GM19043 (cell line): ENCODE data around the gene GRIFIN.

Experiments
- ATAC-seq: cut with Tn5 transposase; IDR thresholded peaks from one replicate; pipeline ENCODE4 v1.9.1; 2021; ENCODE audit warnings: low read depth; ENCODE audit not compliant: unreplicated experiment

The GRIFIN gene

DNA sequence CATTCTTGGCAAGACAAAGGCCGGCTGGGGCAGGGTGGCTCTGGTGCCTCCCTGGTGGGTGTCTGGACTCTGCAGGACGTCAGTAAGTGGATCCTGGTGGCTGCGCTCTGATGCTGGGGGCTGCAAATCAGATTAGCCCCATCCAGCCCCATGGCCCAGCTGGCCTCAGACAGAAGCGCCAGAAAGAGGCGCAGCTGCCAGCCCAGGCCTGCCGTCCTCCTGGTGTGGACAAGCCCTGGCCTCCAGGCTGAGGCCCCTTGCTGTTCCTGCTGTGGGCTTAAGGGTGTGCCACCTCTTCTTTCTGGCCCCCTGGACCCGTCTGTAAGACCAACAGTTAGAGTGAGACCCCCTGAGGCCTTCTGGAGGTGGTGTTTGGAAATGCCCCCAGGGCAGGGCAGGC lies 37.5 kb upstream of the GRIFIN start:
- no peak for ATAC-seq

DNA sequence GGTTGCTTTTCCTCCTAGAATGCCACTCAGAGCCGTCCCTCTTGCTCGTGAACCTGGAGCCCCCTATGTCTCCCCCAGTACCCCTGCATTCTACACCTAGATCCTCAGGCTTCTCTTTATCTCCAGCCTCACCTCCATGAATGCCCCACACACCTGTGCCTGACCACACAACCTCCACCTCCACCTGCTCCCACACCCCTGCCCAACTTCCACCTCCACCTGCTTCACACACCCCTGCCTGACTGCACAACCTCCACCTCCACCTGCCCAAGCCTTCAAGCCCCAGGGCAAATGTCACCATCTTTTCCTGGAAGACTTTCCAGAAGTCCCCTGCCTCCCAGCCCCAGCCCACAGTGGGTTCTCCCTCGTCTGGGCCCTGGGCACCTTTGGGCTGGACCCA lies 36.5 kb upstream of the GRIFIN start:
- ATAC-seq = no peak

DNA sequence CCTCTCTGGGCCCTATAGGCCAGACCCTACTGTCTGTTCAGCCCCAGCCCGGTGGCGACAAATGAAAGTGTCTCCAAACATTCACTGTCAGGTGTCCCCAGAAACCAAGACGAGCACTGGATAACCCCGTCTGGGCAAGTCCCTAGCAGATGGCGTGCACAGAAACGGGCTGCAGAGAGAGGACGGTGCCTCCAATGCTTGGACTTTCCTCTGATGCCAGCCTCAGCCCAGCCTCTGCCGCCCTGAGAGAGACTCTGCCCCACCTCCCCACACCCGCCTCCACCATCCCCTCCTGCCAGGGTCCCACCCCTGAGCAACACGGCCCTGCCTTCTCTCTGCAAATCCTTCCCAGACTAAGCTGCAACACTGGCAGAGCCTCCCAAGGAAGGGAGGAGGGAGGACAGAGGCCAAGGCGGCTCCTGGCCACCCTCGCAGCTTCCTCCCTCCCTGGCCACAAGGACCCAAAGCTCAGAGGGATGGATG lies 36.0 kb upstream of the GRIFIN start:
- no peak for ATAC-seq

DNA sequence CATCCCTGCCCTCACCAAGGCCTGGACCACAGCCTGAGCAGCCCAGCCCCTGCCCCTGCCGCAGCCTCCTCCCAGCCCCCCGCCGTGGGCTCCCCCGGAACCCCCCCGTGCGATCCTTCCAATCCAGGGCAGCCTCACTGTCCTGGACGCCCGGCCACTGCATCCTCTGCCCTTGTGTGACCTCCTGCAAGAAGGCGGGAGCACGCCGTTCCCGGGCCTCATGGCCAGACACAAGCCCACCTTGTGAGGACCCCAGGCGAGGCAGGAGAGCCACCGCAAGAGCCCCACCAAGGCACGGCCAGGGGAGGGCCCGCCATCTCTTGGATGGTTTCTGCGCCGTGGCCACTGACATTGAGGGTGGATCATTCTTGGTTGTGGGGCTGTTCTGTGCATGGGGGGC lies 35.6 kb upstream of the GRIFIN start:
- ATAC-seq = no peak

DNA sequence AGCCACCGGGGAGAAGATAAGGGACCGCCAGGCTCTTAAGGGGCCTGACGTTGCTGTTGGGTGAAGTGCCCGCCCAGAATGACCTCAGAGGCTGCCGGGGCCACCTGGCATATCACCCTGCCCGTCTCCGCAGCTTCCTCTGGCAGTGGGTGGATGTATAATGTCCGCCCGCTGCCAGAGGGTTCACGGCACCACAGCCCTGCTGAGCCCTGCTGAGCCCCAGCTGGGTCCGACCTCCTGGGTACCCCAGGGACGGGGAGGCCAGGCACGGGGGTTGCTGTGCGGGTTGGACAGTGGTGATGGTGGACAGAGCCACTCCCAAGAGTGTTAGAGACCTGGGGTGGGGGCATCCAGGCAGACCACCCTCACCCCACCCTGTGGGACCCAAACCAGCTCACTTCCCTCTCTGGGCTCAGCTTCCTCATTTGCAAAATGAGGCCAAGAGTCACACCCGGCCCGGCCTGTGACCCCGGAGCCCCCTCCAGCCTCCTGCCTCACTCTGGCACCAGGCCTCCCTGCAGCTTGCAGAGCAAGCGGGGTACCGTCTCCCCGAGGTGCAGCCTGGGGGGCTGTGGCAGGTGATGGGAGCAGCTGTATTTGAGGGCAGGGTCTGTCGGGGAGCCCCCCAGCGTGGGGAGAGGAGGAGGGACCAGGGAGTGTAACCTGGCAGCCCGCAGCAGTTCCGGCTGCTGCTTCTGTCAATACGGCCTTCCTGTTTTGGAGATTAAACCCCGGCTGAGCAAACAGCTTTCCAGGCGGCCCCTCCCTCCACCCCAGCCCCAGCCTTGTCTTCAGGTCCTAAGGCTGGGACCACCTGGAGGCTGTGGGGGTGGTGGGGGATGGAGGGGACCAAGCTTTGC lies 34.9 kb upstream of the GRIFIN start:
- ATAC-seq = no peak

DNA sequence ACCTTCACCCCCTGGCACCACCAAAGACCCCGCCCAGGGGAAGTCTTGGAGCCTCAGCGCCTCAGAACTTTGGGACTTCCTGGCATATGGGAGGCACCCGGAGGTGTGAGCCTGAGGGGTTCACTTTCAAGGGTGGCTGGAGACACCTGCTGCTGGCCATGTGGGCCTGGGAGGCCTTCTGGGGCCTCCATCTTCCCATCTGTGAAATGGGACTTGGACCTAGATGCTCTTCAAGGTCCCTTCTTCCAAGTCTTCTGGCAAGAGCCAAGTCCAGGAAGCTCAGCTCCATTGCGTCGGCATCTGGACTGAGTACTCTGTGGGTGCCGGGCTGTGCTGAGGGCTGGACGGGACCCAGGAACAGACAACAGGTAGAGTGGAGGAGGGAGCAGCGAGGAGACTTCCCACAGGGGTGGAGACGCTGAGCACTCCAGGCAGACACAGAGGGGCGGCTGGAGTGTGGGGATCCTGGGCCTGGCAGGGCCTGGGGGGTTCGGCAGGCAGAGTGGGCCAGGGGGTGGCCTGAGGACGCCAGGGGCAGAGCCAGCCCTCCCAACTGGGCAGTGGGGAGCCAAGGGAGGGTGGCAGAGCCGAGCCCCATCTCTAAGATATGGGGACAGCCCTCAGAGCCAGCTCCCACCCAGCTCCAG lies 34.1 kb upstream of the GRIFIN start:
- no peak for ATAC-seq

DNA sequence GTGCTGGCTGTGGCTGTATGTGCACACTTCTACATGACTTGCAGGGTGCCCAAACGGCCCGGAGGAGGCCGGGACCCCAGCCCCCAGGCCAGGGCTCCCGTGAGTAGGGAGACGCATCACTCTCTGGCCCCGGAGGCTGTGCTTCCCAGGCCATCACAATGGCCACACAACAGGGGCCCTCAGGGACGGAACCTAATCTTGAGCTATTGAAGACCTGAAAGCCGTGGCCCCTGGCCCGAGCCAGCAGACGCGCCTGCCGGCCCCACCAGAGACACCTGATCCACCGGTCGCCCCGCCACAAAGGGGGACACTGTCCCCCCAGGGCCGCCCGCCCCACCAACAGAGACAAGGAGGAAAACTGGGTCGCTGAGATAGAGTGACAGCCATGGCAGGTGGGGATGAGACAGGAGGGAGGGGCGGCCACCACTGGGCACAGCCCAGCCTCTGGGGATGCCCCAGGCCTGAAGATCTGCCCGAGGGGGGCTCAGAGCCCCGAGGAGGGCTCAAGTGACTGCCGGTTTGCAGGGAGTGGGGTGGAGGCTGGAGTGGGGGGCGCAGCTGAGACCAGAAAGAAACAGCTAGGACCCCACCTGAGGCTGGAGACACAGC lies 33.2 kb upstream of the GRIFIN start:
- ATAC-seq = no peak

DNA sequence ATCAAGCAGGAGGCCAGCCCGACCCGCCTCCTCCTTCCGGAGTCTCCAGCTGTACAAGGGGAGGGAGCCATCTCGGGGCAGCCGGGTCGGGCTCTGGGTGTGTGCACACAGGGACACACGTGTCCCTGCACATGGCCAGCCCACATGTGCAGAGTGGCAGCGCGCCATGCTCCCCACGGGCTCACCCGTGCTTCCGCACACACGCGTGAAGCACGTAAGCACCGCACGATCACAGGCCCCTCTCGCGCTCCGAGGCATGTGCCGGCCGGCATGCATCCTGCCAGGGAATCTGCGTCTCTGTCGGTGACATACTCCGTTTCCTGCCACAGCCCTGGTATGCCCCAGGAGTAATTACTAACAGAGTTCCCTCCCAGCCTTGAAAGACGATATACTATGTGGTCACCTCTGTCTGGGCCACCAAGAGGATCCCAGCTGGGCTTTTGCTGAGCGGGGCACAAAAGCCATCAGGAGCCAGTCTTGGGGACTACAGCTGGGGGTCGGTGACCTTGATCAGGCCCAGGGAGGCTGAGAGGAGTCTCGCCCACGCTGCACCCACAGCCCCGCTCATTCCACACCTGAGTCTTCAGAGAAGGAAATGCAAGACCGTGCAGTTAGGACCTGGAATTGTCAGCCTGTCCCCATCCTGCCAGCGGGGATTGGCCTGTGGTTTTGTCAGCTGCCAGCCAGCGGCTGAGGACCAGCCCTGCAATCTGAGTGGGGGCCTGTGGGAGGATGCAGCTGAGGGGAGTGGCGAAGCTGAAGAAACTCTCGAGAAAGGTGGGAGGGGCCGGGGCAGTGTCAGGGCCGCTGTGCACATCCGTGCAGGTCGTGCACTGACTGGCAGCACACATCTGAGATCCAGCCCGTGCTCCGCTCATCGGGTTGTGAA lies 32.4 kb upstream of the GRIFIN start:
- ATAC-seq = no peak

DNA sequence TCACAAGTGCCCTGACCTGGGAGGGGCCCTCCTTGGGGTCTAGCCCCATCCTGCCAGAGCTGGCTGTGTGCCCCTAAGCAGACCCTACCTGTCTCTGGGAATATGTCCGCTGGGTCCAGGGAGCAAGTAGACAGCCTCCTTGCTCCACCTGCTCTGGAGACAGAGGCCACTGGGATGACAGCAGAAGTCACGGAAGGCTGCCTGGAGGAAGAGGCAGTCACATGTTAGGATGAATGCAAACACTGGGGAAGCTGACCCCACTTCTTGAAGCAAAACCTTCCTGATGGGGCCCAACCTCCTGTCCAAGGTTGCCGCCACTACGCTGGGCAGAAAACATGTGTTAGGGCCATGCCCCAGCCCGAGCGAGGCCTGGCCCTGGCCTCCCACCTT lies 31.7 kb upstream of the GRIFIN start:
- ATAC-seq = no peak

DNA sequence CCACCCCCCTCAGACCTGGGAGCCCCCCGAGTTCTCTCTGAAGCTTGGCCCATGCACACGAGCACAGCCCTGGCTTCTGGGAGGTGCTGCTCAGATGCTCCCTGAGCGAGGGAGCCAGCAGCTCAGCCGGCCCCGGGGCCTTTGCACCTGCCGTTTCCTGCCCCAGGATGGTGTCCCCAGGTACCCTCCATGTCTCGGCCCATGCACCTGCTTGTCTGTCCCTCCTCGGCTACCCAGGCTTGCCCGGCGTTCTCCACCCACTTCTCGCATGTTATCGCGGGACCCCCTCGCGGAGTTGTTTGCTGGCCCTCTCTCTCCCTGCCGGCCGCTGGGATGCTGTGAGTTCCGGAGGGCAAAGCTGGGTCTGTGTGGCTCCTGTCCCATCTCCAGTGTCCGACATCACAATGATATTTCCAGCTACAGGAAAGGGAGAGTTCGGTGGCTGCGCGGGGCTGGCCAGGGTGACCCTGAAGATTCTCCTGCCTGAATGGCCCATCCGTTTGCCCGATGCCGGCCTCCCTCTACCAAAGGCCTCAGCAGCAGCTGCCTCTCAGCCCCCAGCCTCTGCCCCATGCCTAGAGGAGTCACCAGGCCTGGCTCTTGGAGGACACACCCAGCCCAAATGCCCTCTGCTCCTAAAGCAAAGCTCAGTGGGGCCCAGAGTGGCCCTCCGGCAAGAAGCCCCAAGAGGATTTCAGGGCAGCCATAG lies 31.2 kb upstream of the GRIFIN start:
- no peak for ATAC-seq

DNA sequence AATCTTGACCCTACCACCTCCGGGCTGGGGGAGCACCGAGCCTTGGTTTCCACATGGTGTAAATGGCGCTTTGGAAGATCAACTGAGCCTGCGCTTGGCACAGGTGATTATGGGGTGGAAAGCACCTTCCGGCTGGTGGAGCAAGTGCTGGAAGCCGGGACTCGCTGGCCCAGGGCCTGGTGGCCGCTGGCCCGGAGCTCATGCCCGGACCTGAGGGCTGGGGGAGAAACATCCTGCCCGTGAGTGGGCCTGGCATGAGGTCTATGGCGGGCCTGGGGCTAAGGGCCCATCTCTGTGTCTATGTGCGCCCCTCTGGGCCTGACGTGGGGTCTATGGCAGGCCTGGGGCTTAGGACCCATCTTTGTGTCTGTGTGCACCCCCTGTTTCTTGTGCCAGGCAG lies 29.2 kb upstream of the GRIFIN start:
- ATAC-seq = no peak

DNA sequence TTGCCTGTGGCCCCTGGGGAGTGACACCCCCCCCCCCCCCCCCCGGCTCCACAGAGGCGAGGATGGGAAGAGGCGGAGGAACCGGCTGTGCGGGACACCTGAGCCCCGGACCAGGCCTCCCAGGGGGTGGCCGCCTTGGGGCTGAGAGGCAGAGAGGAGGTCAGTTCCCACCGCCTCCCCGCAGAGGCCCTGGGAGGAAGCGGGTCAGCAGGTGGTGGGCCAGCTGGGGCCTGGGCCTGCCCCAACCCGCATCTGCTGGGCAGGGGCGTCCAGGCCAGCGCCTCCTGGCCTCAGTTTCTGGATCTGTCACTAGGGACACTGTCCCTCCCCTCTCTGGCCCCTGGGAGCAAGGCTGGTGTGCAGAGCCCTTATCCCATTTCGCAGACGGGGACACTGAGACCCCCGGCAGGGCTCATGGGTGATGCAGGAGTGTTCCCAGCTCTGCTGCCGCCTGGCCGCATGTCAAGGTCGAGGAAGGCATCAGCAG lies 28.7 kb upstream of the GRIFIN start:
- ATAC-seq = no peak

DNA sequence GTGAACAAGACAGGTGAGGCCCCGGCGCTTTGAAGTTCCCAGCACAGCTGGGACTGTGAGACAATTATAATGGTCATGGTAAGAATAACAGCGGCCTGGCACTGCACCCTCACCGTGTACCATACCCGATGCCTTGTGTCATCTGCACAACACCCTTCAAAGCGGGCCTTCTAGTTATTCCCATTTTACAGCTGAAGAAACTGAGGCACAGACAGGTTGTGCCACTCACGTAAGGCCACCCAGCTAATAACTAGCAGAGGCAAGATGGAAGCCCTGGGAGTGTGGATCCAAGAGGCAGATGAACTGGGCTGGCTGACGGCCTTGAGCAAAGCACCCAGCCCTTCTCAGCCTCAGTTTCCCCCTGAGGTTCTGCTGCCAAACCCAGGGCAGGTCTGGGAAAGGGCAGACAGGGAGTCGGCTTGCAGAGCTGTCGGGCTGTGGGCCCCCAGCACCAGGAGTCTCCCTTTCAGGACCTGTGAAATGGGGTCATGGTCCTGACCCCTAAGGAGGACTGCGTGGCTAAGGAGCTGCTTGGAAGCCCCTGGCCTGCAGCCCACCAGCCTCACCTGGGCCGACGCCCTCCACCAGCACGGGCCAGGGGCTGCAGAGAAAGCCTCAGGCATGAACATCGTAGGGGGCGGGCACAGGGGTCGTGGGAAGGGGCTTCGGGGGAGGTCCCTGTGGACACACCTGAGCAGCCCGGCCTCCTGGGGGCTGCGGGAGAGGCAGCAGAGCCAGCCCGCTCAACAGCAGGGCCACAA lies 28.1 kb upstream of the GRIFIN start:
- ATAC-seq = no peak

DNA sequence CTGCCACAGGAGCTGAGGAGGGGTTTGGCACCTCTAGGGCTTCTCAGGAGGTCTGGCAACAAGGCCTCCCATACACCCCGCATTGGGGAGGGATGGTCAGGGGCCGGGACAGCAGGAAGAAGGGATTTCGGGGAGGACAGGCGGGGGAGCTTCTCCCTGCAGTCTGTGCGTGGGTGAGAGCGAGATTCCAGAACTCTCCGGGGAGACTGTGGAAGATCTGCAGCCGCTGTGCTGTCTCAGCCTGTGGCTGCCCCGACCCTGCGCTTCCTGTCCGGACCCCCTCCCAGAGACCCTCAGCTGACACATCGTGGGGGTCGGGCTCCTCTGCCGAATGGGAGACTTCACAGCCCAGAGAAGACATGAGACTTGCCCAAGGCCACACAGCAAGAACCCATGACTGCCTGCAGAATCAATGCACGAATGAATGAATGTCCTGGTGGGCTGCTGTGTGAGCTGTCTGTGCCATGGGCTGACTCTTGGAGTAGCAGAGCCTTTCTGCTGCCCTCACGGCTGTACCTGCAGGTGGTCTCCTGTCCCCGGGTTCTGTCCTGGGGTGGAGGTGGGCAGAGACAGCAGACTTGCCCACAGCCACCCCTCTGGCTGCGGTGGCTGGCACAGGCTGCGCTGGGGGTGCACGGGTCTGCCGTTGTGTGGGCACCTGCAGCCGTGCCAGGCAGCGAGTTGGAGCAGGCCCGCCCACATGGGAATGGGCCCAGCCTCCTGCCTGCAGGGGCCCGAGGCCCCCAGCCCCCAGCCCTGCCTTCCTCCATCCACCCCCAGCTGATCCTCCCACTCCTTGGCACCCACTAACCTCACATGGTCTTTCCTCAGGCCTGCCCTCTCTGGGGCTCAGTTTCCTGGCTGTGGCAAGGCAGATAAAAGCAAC lies 27.1 kb upstream of the GRIFIN start:
- ATAC-seq = no peak

DNA sequence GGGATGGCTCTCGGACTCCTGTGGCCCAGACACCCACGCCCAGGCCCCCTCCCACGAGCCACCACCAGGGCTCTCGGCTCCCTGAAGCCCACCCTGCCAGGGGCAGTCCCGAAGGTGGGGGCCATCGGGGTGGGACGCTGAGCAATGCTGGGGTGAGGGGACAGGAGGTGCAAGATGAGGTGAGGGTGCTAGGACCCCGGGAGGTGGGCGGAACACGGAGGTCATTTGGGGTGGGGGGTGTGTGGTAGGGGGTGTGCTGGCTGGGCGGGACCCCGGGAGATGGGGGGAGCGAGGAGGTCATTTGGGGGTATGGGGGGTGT lies 26.4 kb upstream of the GRIFIN start:
- no peak for ATAC-seq

DNA sequence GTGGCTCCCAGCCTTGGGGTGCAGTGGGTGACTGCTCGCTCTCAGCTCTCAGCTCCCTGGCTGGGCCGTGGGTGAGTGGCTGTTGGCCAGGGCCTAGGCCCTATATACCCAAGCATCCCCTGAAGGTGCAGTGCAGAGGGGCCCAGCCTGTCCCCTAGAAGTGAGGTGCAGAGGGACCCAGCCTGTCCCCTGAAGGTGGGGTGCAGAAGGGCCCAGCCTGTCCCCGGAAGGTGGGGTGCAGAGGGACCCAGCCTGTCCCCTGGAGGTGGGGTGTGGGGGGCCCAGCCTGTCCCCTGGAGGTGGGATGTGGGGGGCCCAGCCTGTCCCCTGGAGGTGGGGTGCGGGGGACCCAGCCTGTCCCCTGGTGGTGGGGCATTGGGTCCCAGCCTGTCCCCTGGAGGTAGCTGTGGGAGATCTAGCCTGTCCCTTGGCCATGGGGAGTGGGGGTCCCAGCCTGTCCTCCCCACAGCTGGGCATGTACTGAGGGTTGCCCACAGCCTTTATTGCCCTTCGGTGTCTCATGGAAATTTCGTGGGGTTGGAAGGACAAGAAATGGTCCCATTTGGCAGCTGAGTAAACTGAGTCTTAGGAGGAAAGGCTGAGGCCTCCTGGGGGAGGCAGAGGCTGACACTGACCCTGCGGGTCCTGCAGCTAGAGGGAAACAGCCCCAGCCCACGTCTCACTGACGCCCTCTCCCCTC lies 25.9 kb upstream of the GRIFIN start:
- no peak for ATAC-seq

DNA sequence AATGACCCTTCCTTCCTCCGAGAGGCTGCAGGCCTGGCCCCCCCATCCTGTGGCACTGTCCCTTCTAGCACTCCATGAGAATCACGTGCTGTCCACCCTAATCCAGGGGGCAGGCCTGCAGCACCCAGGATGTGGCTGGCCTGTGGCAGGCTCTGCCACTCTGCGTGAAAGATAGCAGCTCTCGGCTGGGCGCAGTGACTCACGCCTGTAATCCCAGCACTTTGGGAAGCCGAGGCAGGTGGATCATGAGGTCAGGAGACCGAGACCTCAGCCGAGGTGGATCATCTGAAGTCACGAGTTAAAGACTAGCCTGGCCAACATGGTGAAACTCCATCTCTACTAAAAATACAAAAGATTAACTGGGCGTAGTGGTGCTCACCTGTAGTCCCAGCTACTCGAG lies 24.5 kb upstream of the GRIFIN start:
- ATAC-seq = no peak
